Left hindlimb (tissue), 1 donor: ENCODE results near the gene NF1.
"Not testable (repeated sequence)": the region's sequence is repeated elsewhere in the genome, so short reads cannot be mapped to it uniquely, and the experiment has no call there.

Experiments
- DNase-seq: peaks from one replicate; pipeline ENCODE4 v3.0.0-alpha.2; 2018

Gene NF1

GRCh38 chr17:31269036-31269577, 174.3 kb downstream of the NF1 start:
- no peak for DNase-seq

GRCh38 chr17:31269578-31269983, 174.8 kb downstream of the NF1 start:
- peak; percentile 49 for DNase-seq

- no peak for DNase-seq
Measured at GRCh38 chr17:31272236-31272635, 177.5 kb downstream of the NF1 start.

GRCh38 chr17:31272803-31273202, 178.0 kb downstream of the NF1 start:
- DNase-seq: no peak

- no peak for DNase-seq
Measured at GRCh38 chr17:31273516-31273915, 178.7 kb downstream of the NF1 start.

GRCh38 chr17:31274252-31274651, 179.5 kb downstream of the NF1 start:
- DNase-seq: no peak

GRCh38 chr17:31275116-31275515, 180.3 kb downstream of the NF1 start:
- no peak for DNase-seq

GRCh38 chr17:31279401-31279800, 184.6 kb downstream of the NF1 start:
- DNase-seq: no peak

GRCh38 chr17:31281061-31281460, 186.3 kb downstream of the NF1 start:
- DNase-seq: no peak

- DNase-seq: no peak
Measured at GRCh38 chr17:31283841-31284240, 189.1 kb downstream of the NF1 start.

- no peak for DNase-seq
Measured at GRCh38 chr17:31286587-31286986, 191.8 kb downstream of the NF1 start.

- DNase-seq: not testable (repeated sequence)
Measured at GRCh38 chr17:31287932-31288331, 193.2 kb downstream of the NF1 start.

GRCh38 chr17:31289790-31290189, 195.0 kb downstream of the NF1 start:
- no peak for DNase-seq

GRCh38 chr17:31291820-31292219, 197.0 kb downstream of the NF1 start:
- no peak for DNase-seq

- DNase-seq: no peak
Measured at GRCh38 chr17:31293581-31293980, 198.8 kb downstream of the NF1 start.

GRCh38 chr17:31294231-31294630, 199.5 kb downstream of the NF1 start:
- DNase-seq: no peak

GRCh38 chr17:31294820-31295488, 200.2 kb downstream of the NF1 start:
- no peak for DNase-seq

- no peak for DNase-seq
Measured at GRCh38 chr17:31295489-31295871, 200.7 kb downstream of the NF1 start.

- DNase-seq: no peak
Measured at GRCh38 chr17:31296142-31296541, 201.4 kb downstream of the NF1 start.

- no peak for DNase-seq
Measured at GRCh38 chr17:31297090-31297489, 202.3 kb downstream of the NF1 start, which contains the start of gene OMG. Gene OMG, minus strand, starts transcription at chr17:31297239. Its CDS starts 908 bp downstream, at chr17:31296331.

GRCh38 chr17:31299624-31300023, 204.8 kb downstream of the NF1 start:
- DNase-seq: no peak

- no peak for DNase-seq
Measured at GRCh38 chr17:31307640-31308039, 212.9 kb downstream of the NF1 start.

- DNase-seq: no peak
Measured at GRCh38 chr17:31308372-31309334, 213.9 kb downstream of the NF1 start.

- DNase-seq: no peak
Measured at GRCh38 chr17:31309556-31309955, 214.8 kb downstream of the NF1 start.
